PC-3 (cell line): Measurements from ENCODE around the gene GCG.

Experiments
- CTCF ChIP-seq: fragments of 300-600 bp; sonication (generic); conservative IDR thresholded peaks from 2 replicates; pipeline ENCODE4 v1.5.1; 2017; ENCODE audit warnings: antibody characterized with exemption, low read depth, mild to moderate bottlenecking, low read length
- EZH2 ChIP-seq: fragments of 300-600 bp; sonication (generic); IDR thresholded peaks from one replicate; pipeline ENCODE4 v1.6.1; 2017; ENCODE audit warnings: antibody characterized with exemption, mild to moderate bottlenecking, low read length; ENCODE audit not compliant: unreplicated experiment

- no peak for TF ChIP-seq CTCF
- TF ChIP-seq EZH2, result no peak
These were observed 48.5 kb downstream of the GCG start for GRCh38 chr2:162103443-162104009.
